ENCODE data around the gene TNIP2. TPM values are rescaled to one million over a fixed set of nuclear protein-coding genes. Genes with fewer than 3 reads are reported as not detected.

The TNIP2 gene
- total and polyA plus RNA-seq, 8 donors: 18.7 to 194 (median 40.0) TPM

DNA sequence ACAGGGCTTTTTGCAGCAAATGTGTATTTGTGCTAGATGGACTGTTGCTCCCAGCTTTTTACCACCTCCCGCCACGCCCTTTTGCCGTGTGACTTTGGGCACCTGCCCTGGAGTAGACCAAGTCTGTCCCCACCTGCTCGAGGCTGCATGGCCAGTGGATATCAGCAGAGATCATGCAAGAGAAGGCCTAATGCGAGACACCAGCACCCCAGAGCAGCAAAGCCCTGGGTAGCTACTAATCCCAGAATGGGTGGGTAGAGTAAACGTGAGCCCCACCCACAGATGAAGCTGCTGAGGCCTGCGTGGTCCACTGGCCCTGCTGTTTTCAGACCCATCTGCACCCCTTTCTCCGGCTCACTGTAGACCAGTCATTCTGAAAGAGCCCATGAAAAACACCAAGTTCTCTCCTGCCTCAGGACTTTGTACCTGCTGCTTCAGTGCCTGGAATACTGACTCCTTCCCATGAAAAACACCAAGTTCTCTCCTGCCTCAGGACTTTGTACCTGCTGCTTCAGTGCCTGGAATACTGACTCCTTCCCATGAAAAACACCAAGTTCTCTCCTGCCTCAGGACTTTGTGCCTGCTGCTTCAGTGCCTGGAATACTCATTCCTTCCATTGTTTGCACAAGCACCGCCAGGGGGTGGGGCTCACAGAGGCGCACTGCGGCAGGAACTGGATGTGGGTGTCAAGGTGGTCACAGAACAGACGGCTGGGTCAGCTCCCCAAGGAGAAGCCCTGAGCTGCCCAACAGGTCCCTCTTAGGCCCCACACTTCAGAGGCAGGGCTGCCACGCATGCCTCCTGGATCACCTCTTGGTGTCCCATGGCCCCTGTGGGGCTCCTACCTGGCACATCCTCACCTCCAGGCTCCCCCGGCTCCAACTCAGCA is 5.1 kb upstream of the TNIP2 start:
- WGBS, 5 donors: 25 to 57% (median 41%) methylated on average over 9 to 14 of the region's 14 CpGs
- peak overlapping the region; percentile 68 to 90 (median 88) for H3K27ac ChIP-seq

DNA sequence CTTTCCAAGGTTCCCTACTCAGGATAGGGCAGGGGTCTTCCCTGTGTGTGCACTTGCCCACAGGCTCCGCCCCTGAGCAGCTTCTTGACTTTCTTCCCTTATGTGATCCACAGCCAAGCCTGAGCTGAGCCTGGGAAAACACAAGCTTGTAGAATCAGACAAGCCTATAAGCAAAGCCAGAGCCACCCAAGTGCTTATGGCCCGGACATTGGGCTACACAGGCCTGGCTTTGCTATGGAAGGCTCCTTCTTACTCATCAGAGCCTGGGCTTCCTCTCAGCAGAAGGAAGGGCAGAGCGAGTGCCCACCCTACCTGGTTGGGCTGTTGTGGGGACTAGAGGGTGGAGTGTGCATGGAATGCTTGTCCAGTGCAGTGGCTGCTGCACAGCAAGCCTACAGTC is 1.3 kb upstream of the TNIP2 start:
- H3K9me3 ChIP-seq: no peaks in the 10 kb centered on the region
- peaks cover 0 to 5% (median 2%) of the 10 kb centered on the region in 4 donors for H3K36me3 ChIP-seq
- H3K4me1 ChIP-seq: peaks cover 39 to 71% (median 50%) of the 10 kb centered on the region in 4 donors
- DNase-seq: peak in 1 of 2 donors; percentile 31
- intact Hi-C loops (cut with DNase I; ENCODE audit: low total_unique reads): no loop called here
- H3K27me3 ChIP-seq: no peaks in the 10 kb centered on the region
- TF ChIP-seq CTCF (IDR thresholded peaks at IDR 0.05) (no peak), POLR2A (IDR thresholded peaks at IDR 0.05) (no peak), POLR2AphosphoS5 (IDR thresholded peaks at IDR 0.05) (no peak), EP300 (IDR thresholded peaks at IDR 0.05) (no peak)
- peak overlapping the region in 2 of 5 donors; percentile 95 to 97 for H3K27ac ChIP-seq
- 79 to 96% (median 89%) methylated on average over 2 to 3 of the region's 3 CpGs for WGBS, 5 donors
- no peak overlapping the region for H3K4me3 ChIP-seq

More for the DNA sequence above, 5.1 kb upstream of the TNIP2 start:
- H3K27me3 ChIP-seq: no peaks in the 10 kb centered on the region
- no peaks in the 10 kb centered on the region for H3K9me3 ChIP-seq
- H3K36me3 ChIP-seq: no peaks in the 10 kb centered on the region
- H3K4me3 ChIP-seq: no peak overlapping the region
- intact Hi-C loops (cut with DNase I; ENCODE audit: low total_unique reads): loop anchor here (10.0 kb wide), 2 partner anchors 174 to 274 kb away; no protein-coding TSS in a partner anchor
- DNase-seq: peak; percentile 89 to 90
- TF ChIP-seq EP300 (IDR thresholded peaks at IDR 0.05) (no peak), POLR2AphosphoS5 (IDR thresholded peaks at IDR 0.05) (peak in 2 of 3 donors; percentile 72 to 74), POLR2A (IDR thresholded peaks at IDR 0.05) (no peak), CTCF (IDR thresholded peaks at IDR 0.05) (peak in 1 of 7 experiments; percentile 24)
- peaks cover 22 to 58% (median 40%) of the 10 kb centered on the region in 4 donors for H3K4me1 ChIP-seq

DNA sequence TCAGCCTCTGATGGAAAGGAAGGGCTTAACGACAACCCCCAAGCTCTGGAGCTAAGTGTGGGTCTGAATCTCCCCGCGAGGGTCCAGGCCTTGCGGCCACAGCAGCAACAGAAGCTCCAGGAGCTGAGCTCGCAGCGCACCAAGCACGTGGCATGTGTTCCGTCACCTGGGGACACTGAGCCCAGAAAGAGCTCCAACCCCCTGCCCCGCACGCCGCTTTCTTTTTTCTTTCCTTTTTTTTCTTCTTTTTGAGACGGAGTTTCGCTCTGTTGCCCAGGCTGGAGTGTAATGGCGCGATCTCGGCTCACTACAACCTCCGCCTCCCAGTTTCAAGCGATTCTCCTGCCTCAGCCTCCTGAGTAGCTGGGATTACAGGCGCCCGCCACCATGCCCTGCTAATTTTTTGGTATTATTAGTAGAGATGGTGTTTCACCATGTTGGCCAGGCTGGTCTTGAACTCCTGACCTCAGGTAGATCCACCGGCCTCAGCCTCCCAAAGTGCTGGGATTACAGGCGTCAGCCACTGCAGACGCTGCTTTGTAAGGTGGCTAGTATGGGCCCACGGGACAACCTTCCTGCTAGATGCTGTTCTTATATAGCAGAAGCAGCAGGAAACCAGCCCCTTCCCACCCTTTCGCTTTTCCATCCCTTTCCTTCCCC is 685 bp upstream of the TNIP2 start:
- H3K36me3 ChIP-seq: peaks cover 0 to 10% (median 4%) of the 10 kb centered on the region in 4 donors
- H3K4me1 ChIP-seq: peaks cover 44 to 71% (median 50%) of the 10 kb centered on the region in 4 donors
- WGBS, 5 donors: 68 to 71% (median 70%) methylated on average over 25 of the region's 25 CpGs
- H3K9me3 ChIP-seq: no peaks in the 10 kb centered on the region
- DNase-seq: no peak
- H3K27me3 ChIP-seq: no peaks in the 10 kb centered on the region
- peak overlapping the region; percentile 77 to 84 (median 82) for H3K4me3 ChIP-seq
- intact Hi-C loops (cut with DNase I; ENCODE audit: low total_unique reads): no loop called here
- H3K27ac ChIP-seq: peak overlapping the region; percentile 78 to 97 (median 93)
- no peak for TF ChIP-seq POLR2A (IDR thresholded peaks at IDR 0.05)
- TF ChIP-seq EP300 (IDR thresholded peaks at IDR 0.05): no peak
- TF ChIP-seq CTCF (IDR thresholded peaks at IDR 0.05): no peak
- TF ChIP-seq POLR2AphosphoS5 (IDR thresholded peaks at IDR 0.05): no peak
